Measurements from ENCODE around the gene NEU2.

Gene NEU2

DNA sequence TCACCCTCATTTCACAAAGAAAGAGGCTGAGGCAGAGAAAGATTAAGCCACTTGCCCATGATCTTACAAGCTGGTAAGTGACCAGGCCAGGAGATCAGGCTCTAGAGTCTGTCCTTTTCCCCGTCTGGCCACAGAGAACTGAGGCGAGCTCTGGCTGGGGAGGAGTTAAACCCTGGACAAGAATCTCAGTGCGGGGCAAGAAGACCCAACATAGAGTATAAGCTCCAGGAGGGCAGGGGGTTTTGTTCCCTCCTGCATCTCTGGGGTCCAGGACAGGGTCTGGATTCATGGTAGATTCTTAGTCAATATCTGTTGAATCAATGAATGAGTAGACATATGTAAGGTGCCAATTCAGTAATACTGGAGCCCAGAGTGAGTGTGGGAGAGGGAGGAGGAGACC lies 14.7 kb downstream of the NEU2 start:
- no peaks in the 10 kb centered on the region for H3K9me3 ChIP-seq (ENCODE audit: control insufficient read depth, insufficient read depth, low read length)
- no peaks in the 10 kb centered on the region for H3F3A ChIP-seq (ENCODE audit: control insufficient read depth, insufficient read depth)
- no peaks in the 10 kb centered on the region for H3K9me2 ChIP-seq (replicated peaks; ENCODE audit: control insufficient read depth, low read length)
- H3K27ac ChIP-seq (ENCODE audit: low read depth, low read length), result no peak overlapping the region
- peaks cover 7% of the 10 kb centered on the region; the same call in 1 of the 2 replicates for H3K27me3 ChIP-seq (ENCODE audit: control insufficient read depth, low read length)
- H3K4me1 ChIP-seq (ENCODE audit: control insufficient read depth, low read length), result no peaks in the 10 kb centered on the region
- TF ChIP-seq, protein P1, sequence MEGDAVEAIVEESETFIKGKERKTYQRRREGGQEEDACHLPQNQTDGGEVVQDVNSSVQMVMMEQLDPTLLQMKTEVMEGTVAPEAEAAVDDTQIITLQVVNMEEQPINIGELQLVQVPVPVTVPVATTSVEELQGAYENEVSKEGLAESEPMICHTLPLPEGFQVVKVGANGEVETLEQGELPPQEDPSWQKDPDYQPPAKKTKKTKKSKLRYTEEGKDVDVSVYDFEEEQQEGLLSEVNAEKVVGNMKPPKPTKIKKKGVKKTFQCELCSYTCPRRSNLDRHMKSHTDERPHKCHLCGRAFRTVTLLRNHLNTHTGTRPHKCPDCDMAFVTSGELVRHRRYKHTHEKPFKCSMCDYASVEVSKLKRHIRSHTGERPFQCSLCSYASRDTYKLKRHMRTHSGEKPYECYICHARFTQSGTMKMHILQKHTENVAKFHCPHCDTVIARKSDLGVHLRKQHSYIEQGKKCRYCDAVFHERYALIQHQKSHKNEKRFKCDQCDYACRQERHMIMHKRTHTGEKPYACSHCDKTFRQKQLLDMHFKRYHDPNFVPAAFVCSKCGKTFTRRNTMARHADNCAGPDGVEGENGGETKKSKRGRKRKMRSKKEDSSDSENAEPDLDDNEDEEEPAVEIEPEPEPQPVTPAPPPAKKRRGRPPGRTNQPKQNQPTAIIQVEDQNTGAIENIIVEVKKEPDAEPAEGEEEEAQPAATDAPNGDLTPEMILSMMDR (IDR thresholded peaks at IDR 0.05; ENCODE audit: low read depth, low read length, poor library complexity, severe bottlenecking), result no peak
- TF ChIP-seq EZH2phosphoT487 (IDR thresholded peaks at IDR 0.05; ENCODE audit: borderline replicate concordance, low read length), result no peak
- H3K4me2 ChIP-seq (ENCODE audit: low read length), result no peak overlapping the region
- H3K36me3 ChIP-seq (ENCODE audit: control insufficient read depth, low read length), result no peaks in the 10 kb centered on the region
- no peak overlapping the region for H3K4me3 ChIP-seq (ENCODE audit: low read length)
- no peaks in the 10 kb centered on the region for H3K79me2 ChIP-seq (ENCODE audit: control insufficient read depth, low read length)
- no peaks in the 10 kb centered on the region for H4K20me1 ChIP-seq (ENCODE audit: control insufficient read depth, insufficient read depth, low read depth, low read length)

GRCh38 chr2:233047667-233048066 lies 15.2 kb downstream of the NEU2 start:
- no peaks in the 10 kb centered on the region for H3K36me3 ChIP-seq (ENCODE audit: control insufficient read depth, low read length)
- no peaks in the 10 kb centered on the region for H3K9me3 ChIP-seq (ENCODE audit: control insufficient read depth, insufficient read depth, low read length)
- H3K4me2 ChIP-seq (ENCODE audit: low read length), result no peak overlapping the region
- peaks cover 7% of the 10 kb centered on the region; the same call in 1 of the 2 replicates for H3K27me3 ChIP-seq (ENCODE audit: control insufficient read depth, low read length)
- H3K4me3 ChIP-seq (ENCODE audit: low read length), result no peak overlapping the region
- H3F3A ChIP-seq (ENCODE audit: control insufficient read depth, insufficient read depth), result no peaks in the 10 kb centered on the region
- H3K4me1 ChIP-seq (ENCODE audit: control insufficient read depth, low read length), result no peaks in the 10 kb centered on the region
- no peaks in the 10 kb centered on the region for H3K9me2 ChIP-seq (replicated peaks; ENCODE audit: control insufficient read depth, low read length)
- H3K79me2 ChIP-seq (ENCODE audit: control insufficient read depth, low read length), result no peaks in the 10 kb centered on the region
- TF ChIP-seq, protein P1 (IDR thresholded peaks at IDR 0.05; ENCODE audit: low read depth, low read length, poor library complexity, severe bottlenecking), result no peak
- no peak for TF ChIP-seq EZH2phosphoT487 (IDR thresholded peaks at IDR 0.05; ENCODE audit: borderline replicate concordance, low read length)
- H3K27ac ChIP-seq (ENCODE audit: low read depth, low read length), result no peak overlapping the region
- no peaks in the 10 kb centered on the region for H4K20me1 ChIP-seq (ENCODE audit: control insufficient read depth, insufficient read depth, low read depth, low read length)

DNA sequence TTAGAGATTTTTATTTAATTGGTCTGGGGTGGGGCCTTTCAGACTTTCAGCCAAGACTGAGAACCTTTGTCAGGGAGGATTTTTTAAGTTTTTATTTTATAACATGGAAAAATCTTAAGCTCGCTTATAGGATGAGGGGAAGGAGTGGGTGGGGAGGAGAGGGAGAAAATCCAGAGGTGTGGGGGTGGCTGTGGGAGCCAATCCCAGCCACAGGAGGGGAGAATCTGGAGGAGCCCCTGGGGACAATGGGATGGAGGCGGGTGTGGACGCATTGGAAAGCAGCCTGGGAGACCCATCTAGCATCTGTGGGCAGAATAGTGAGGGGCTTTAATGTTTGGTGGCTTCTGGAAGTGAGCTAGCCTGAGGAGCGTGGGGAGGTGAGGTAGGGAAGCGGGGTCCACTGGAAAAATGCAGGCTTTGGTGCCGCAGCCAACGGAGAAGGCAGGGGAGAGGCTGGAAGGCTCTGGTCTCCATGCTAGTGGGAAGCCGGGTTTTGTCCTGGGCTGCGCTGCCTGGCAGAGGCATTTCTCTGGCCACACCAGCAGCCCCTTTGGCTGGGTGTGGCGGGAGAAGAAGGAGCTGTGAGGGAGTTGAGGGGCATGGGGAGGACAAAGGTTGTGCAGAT lies 16.2 kb downstream of the NEU2 start:
- H3K4me2 ChIP-seq (ENCODE audit: low read length), result no peak overlapping the region
- TF ChIP-seq EZH2phosphoT487 (IDR thresholded peaks at IDR 0.05; ENCODE audit: borderline replicate concordance, low read length), result no peak
- TF ChIP-seq, protein P1 (IDR thresholded peaks at IDR 0.05; ENCODE audit: low read depth, low read length, poor library complexity, severe bottlenecking), result no peak
- H3K4me3 ChIP-seq (ENCODE audit: low read length), result no peak overlapping the region
- no peaks in the 10 kb centered on the region for H3K36me3 ChIP-seq (ENCODE audit: control insufficient read depth, low read length)
- H3K4me1 ChIP-seq (ENCODE audit: control insufficient read depth, low read length), result peaks cover under 1% of the 10 kb centered on the region; the same call in 1 of the 2 replicates
- no peaks in the 10 kb centered on the region for H4K20me1 ChIP-seq (ENCODE audit: control insufficient read depth, insufficient read depth, low read depth, low read length)
- peaks cover 7% of the 10 kb centered on the region; the same call in 1 of the 2 replicates for H3K27me3 ChIP-seq (ENCODE audit: control insufficient read depth, low read length)
- H3F3A ChIP-seq (ENCODE audit: control insufficient read depth, insufficient read depth), result no peaks in the 10 kb centered on the region
- no peak overlapping the region for H3K27ac ChIP-seq (ENCODE audit: low read depth, low read length)
- no peaks in the 10 kb centered on the region for H3K9me2 ChIP-seq (replicated peaks; ENCODE audit: control insufficient read depth, low read length)
- H3K79me2 ChIP-seq (ENCODE audit: control insufficient read depth, low read length), result no peaks in the 10 kb centered on the region
- no peaks in the 10 kb centered on the region for H3K9me3 ChIP-seq (ENCODE audit: control insufficient read depth, insufficient read depth, low read length)
